GM21825 (cell line): ENCODE results near the gene BTBD9.

Source experiments
- ATAC-seq: cut with Tn5 transposase; IDR thresholded peaks from one replicate; pipeline ENCODE4 v1.9.1; 2021; ENCODE audit warnings: mild to moderate bottlenecking, moderate library complexity; ENCODE audit not compliant: unreplicated experiment

The BTBD9 gene

DNA sequence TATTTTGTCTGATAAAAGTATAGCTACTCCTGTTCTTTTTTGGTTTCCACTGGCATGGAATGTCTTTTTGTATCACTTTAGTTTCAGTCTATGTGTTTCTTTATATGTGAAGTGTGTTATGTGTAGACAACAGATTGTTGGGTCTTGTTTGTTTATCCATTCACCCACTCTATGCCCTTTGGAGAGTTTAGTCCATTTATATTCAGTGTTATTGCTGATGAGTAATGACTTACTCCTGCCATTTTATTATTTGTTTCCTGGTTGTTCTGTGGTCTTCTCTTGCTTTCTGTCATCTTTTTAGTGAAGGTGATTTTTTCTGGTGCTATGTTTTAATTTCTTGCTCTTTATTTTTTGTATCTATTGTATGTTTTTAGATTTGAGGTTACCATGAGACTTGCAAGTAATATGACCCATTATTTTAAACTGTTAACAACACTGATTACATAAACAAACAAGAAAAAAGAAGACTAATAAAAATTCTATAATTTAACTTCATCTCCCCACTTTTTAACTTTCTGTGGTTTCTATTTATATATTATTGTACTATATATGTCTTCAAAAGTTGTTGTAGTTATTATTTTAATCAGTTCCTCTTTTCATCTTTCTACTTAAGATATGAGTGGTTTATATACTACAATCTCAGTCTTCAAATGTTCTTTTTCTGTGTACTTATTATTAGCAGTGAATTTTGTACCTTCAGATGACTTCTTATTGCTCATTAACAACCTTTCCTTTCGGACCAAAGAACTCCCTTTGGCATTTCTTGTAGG, 323.4 kb downstream of the BTBD9 start:
- ATAC-seq = no peak

DNA sequence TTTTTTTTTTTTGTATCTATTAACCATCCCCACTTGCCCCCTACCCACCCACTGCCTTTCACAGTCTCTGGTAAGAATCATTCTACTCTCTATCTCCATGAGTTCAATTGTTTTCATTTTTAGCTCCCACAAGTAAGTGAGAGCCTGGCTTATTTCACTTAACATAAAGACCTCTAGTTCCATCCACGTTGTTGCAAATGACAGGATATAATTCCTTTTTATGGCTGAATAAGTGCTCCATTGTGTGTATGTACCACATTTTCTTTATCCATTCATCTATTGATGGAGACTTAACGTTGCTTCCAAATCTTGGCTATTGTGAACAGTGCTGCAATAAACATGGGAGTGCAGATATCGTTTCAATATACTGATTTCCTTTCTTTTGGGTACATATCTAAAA, 328.5 kb downstream of the BTBD9 start:
- ATAC-seq = no peak

DNA sequence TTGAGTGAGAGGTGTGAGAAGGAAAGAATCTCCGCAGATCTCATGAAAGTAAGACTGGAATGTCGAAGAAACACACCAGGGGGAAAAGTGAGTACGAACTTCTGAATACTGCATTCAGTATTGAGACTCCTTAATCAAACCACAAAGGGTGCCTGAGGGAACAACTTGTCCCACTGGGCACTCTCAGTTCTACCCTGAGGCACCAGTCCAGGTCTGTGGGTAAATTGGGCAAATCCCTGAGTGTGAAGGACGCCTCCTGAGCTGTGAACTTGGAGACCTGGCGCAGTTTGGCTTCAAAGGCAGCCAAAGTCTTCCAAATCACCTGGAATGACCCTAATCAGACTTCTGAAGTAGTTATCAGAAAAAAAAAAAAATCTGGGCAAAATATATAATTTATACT, 329.7 kb downstream of the BTBD9 start:
- ATAC-seq = no peak

DNA sequence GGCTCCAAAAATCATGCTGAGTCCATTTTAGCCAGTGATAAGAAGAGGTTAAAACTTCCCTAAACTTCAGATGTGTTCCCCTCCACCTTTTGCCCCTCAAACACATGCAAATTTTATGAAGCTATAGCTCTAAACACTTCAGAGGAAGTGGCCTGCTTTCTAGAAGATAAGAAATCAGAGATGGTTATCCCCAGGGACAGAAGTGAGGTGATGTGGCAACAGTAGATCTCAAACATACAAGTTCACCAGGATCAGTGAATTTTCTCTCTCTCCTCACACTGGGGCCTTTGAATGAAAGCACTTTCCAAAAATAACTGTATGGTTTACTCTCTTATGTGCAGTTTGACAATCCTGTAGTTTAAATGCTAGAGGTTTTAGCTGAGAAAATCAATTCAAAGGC, 332.0 kb downstream of the BTBD9 start:
- ATAC-seq = peak; percentile 75

DNA sequence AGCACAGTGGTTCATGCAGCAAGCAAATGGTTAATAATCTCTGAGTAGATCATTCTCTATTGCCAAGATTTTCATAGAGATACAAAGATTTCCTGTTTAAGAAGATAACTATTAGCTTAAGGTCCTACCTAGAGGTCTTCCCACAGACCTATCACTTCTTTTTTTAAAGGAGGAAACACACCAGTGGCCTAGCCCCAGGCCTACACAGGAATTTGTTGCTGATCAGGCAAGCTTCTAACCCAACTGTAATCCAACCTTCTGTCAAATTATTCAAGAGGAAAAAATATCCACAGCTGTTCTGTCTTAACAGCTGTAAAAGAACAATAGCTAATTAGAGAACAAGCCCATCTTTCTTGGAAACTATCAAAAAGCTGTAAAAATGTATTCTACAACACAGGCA, 332.8 kb downstream of the BTBD9 start:
- ATAC-seq = peak; percentile 43

DNA sequence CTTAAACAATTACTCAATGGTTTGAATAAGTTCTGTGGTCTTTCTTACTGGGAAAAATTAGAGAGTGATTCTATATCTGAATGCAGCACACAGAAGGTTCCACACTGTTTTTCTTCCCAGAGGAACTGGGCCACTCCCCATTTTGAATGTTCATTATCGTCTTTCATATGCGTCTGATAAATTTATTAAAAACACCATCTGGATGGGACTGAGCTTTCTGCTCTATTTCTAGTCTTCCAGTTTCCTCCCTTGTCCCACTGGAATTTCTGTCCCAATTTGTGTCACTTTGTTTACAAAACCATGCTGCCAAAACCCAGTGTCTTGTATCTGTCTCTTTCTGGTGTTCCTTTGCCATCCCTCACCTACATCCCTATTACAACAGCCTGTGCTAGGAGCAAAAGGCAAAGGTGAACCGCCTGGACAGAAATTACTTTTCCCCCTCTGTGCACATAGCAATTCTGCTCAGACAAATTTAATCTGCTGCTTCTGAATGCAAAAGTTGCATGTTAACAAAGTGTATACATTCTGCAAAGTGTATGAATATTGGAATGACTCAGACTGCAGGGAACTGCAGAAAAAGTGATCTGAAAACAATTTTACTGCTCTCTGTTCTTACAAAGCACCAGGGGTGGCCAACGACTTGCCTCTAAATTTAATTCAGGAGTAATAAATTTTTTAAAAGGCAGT, 333.6 kb downstream of the BTBD9 start:
- peak; percentile 38 for ATAC-seq

DNA sequence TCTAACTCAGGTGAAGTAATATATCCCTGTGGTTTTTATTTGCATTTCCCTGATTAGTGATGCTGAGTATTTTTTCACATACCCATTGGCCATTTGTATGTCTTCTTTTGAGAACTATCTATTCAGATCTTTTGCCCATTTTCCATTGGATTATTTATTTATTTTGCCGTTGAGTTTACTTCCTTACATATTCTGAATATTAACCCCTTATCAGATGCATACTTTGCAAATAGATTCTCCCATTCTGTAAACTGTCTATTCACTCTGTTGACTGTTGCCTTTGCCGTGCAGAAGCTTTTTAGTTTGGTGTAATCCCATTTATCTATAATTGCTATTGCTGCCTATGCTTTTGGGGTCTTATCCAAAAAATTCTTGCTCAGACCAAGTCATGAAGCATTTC, 336.9 kb downstream of the BTBD9 start:
- ATAC-seq = no peak

DNA sequence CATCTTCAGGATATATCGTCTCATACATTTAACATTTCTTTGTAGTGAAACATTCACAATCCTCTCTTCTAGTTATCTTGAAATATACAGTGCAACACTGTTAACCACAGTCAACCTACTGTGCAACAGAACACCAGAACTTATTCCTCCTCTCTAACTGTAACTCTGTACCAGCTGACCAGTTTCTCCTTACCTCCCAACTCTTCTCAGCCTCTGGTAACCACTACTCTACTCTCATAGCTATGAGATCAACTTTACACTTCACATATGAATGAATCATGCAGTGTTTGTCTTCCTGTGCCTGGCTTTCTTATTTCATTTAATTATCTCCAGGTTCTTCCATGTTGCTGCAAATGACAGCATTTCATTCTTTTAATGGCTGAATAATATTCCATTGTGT, 337.6 kb downstream of the BTBD9 start:
- ATAC-seq = no peak

DNA sequence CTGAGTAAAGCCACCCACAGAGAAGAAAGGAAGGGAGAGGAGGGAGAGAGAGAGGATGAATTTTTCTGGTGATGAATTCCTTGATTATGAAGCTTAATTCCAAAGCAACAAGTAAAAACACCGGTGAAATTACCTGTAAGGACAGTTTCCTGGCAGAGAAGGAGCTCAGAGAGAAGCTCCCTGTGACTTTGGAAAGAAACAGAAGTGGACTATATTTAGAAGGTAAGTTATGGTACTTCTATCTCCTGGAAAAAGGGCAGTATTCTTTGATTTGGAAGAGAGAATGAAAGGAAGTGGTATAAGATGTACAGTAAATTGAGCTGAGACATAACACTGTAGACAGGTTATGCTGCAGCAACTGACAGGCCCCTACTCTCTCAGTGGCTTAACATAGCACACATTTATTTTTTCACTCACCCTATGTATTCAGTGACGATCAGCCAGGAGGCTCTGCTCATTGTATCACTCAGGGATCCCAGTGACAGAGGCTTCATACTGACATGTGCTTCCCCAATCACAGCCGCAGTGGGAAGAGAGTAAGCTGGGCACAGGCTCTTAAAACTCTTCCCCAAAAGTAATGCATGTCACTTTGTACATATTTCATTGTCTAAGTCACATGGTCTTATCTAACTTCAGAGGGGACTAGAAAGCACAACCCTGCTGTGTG, 349.5 kb downstream of the BTBD9 start:
- no peak for ATAC-seq

DNA sequence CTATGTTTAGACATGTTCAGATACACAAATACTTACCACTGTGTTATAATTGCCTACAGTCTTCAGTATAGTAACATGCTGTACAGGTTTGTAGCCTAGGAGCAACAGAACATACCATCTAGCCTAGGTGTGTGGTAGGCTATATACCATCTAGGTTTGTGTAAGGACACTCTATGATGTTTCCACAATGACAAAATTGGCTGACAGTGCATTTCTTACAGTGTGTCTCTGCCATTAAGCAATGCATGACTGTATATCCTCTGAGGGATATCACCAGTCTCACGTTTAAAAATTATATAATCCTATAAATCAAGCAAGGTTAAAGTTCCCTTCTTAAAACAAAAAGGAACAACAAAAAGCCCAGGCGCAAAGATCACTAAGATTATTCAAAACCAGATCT, 352.2 kb downstream of the BTBD9 start:
- ATAC-seq = no peak

DNA sequence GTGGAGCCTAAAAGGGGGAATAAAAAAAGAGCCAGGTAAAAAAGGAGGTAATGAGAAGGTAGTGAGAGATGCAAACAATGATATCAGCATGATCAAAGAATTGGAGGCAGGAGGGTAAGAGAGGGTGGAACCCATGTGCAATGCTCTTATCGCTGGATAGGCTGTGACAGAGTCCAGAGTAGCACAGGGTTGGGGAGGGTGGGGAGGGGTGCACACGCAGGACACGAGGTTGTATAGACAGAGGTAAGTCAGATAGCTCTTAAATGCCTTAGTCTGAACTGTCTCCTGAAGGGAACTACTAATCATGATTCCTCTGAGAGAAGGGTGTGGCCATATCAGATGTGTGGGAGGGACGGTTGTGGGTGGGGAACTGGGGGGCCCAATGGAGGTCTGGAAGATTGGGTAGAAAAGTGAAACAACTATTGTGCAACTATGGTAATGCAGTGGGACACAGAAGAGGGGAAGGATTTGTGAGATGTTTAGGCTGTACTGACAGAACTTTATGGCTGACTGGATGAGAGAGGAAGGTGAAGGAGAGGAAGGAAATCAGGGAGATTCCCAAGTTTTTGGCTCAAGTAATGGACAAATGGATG, 354.8 kb downstream of the BTBD9 start:
- no peak for ATAC-seq

DNA sequence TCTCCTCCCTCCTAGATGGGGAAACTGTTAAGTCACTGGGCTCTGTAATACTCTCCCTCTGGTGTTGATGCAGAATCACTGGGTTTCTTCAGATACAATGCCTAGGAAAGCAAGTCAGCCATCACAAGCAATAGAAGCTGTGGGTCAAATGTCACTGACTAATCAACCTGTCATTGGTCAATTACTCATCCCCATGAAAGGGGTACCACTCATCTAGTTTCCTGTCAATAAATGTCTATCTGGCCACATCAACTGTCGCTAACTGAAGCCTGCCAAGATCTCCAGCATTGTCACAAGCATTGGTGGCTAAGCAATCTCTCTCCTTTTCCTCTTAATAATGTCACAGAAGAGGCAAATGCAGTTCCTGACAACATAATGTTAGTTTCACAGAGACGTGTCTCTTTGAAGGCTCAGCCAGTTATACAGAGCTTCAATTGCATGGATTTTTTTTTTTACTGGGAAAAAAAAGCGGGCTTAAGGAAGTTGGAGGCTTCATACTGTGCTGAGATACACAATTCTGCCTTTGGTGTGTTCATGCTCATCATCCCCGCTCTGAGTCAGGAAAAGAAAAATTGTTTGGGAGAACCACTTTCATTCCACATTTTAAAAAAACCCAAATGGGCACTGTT, 355.9 kb downstream of the BTBD9 start:
- ATAC-seq = no peak

DNA sequence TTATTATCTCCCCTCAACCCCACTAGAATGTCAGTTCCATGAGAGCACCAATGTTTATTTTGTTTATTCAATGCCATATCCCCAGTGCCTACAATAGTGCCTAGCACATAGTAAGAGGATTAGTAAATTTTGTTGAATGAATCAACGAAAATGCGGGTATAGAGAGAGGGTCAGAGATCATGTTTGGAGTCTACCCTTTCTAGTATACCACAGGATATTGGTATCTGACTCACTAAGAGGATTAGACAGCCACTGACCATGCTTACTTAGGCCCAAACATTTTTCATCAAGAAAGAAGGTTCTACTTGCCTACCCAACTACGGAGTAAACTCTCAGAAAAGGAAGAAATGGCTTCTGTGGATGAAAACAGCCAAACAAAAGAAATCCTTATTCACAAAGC, 356.8 kb downstream of the BTBD9 start:
- no peak for ATAC-seq

DNA sequence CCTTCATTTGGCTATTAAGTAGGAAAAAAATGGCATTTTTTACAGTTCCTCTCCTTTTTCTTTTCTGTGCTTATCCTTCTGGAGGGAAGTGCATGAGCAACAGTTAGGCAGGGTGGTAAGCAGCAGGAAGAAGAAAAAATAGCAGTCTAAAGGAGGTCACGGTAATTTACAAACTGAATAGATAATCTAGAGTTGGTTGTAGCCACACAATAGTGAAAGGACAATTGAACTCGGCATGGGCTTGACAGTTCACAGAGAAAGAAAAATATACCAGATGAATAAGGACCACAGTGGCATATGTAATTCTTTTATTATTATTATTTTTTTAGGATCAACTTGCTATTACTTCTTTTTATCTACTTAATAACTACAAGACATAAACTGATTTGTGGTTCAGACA, 358.6 kb downstream of the BTBD9 start:
- no peak for ATAC-seq

DNA sequence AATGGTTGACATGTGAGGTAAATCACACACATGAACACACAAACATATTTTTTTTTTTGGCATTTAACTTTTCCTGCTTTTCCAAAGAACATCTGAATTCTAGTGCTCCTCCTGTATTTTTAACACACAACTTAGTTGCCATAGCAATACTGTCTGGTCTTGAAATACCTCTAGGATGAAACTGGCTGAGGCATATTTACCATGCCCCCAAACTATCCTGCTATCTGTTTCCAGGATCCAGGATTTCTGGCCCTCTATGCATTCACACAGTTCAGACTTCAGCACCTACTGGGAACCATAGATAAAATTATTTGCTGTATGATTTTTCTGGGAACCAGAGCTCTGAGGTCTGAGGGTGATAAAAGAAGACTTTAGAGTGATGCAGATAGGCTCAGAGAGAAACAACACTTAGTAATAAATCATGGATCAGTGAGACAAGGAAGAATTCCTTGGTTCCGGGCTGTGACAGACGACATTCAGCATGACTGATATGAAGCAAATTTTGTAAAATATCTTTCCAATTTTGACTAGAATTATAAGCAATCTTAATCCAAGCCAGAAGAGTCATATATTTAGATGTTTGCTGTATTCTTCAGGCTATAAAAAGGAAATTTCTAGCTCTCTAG, 359.7 kb downstream of the BTBD9 start:
- no peak for ATAC-seq

DNA sequence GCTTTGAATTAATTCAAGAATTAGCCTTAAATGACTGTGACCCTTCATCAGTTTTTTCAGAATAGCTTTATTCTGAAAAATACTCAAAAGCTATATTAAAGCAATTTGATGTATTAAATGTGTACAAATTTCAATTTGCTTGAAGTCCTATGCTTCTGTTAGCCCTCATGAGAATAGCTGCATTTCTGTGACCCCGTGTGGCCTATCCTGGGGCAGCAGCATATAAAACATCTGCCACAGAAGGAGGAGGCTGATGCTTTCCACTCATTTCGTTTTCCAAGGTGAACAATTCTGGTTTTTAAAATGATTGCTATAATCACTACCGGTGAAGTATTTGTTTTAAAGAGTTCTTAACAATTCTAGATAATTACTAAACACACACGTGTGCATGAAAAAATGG, 360.3 kb downstream of the BTBD9 start:
- ATAC-seq = no peak

DNA sequence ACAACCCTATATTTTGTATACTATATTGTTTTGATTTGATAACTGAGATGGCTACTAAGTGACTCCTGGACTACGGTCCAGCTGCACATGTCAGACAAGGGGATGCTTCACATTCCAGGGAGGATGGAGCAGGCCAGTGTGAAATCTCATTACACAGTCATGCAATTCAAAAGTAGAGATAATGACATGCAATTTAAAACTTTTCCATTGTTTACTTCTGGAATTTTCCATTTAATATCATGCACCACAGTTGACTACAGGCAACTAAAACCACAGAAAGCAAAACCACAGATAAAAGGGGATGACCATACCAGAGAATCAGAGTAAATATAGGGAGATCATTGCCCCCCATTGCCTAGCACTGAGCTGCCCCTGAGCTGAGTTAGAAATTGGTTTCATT, 366.4 kb downstream of the BTBD9 start:
- no peak for ATAC-seq

DNA sequence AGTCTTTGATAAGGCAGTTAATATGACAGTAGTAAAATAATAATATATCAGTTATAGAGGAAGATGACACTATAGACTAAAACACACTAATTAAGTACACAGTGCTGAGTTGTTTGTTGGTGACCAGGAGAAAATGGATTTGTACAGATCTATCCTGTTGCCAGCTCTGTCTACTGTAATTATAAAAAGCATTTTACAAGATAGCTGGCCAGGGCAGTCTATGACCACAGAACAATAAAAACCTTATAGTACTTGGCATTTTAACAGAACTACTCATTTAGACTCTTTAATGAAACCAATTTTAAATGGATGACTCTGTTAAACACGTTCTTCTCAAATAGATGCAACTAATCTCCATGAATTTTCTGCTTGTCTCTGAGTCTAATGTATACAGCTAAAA, 367.5 kb downstream of the BTBD9 start:
- ATAC-seq = no peak

DNA sequence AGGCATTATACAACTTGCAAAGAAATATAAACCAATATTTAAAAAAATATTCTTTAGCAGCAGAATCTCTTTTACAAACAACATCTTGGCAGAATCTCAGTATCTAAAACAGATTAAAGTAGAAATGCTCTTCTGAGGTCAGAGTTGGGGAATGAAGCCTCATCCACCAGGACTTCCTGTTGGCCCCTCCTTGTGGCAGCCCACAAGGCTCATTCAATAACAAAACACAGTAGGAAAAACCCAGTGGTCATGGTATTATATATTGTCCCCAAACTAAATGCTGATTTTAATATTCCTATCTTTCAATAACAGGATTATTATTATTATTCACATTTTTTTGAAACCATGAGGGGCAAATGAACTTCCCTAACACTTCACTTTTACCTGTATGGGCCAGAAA, 368.6 kb downstream of the BTBD9 start:
- no peak for ATAC-seq

DNA sequence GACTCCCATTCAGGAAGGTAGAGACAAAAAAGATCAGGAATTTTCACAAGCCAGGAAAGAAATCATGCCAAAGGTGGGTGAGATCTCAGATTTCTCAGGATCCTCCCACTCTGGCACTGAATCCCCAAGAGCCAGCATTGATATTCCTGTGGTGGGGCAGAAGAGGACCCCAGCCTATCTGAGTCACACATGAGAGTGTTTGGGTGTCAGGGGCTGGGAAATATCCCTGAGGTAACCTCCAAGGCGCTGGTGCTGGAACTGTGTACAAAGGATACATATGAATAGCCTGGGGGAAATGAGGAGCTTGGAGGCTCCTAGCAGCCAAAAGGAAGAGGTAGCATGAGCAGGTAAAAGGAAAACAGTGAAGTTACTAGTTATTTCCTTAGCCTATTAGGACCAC, 369.4 kb downstream of the BTBD9 start:
- no peak for ATAC-seq
